Measurements from ENCODE around the gene HRAS. TPM values are rescaled to one million over a fixed set of nuclear protein-coding genes. Genes with fewer than 3 reads are reported as not detected.
"Not testable (repeated sequence)": the region's sequence is repeated elsewhere in the genome, so short reads cannot be mapped to it uniquely, and the experiment has no call there.

The HRAS gene
- total RNA-seq, 4 donors from 2014 or later = 17.1 to 50.0 (median 37.6) TPM

- DNase-seq = no peak
- TF ChIP-seq POLR2A (IDR thresholded peaks at IDR 0.05) (no peak), CTCF (IDR thresholded peaks at IDR 0.05 in 4 of 5, conservative IDR thresholded peaks at IDR 0.05 in 1 of 5) (no peak)
- in situ Hi-C loops (cut with MboI; ENCODE audit: low sequenced_read_pairs in 4 of 4) = no loop called here
These were observed 14.8 kb downstream of the HRAS start for GRCh38 chr11:520428-521176.

GRCh38 chr11:518463-519202 is 16.7 kb downstream of the HRAS start:
- peak; percentile 91 to 98 for DNase-seq
- H3K36me3 ChIP-seq = no peaks in the 10 kb centered on the region
- ATAC-seq = peak; percentile 96 to 97
- H3K27ac ChIP-seq = peak overlapping the region; percentile 90 to 97 (median 94)
- in situ Hi-C loops (cut with MboI; ENCODE audit: low sequenced_read_pairs in 4 of 4) = loop anchor here in 2 of 4 donors (10.0 kb wide), 1 partner anchor 64 kb away; the partner anchor contains the start of gene PTDSS2 (in 2 of the 2)
- H3K9me3 ChIP-seq = no peaks in the 10 kb centered on the region
- peak overlapping the region; percentile 37 to 51 (median 44) for H3K4me3 ChIP-seq
- H3K27me3 ChIP-seq = no peaks in the 10 kb centered on the region
- intact Hi-C loops (cut with DNase I; ENCODE audit: low total_unique reads) = loop anchor here (1.0 to 2.0 kb wide), 7 partner anchors 12 to 282 kb away; partner anchors contain the start of genes HRAS, LMNTD2, PSMD13 and PTDSS2
- peaks cover 0 to 4% of the 10 kb centered on the region in 2 donors for H3K4me1 ChIP-seq
- TF ChIP-seq CTCF (IDR thresholded peaks at IDR 0.05 in 4 of 5, conservative IDR thresholded peaks at IDR 0.05 in 1 of 5) (peak; percentile 85 to 100 (median 100)), POLR2A (IDR thresholded peaks at IDR 0.05) (peak; percentile 30 to 60)

More at GRCh38 chr11:520428-521176, 14.8 kb downstream of the HRAS start:
- Histone ChIP-seq H3K9me3 (no peaks in the 10 kb centered on the region), H3K27me3 (no peaks in the 10 kb centered on the region), H3K4me1 (peaks cover 0 to 4% of the 10 kb centered on the region in 2 donors), H3K4me3 (no peak overlapping the region), H3K36me3 (no peaks in the 10 kb centered on the region), H3K27ac (no peak overlapping the region)
- ATAC-seq = no peak
- intact Hi-C loops (cut with DNase I; ENCODE audit: low total_unique reads) = no loop called here

- in situ Hi-C loops (cut with MboI; ENCODE audit: low sequenced_read_pairs in 4 of 4) = loop anchor here in 2 of 4 donors (10.0 kb wide), 1 partner anchor 62 kb away; the partner anchor contains the start of gene PTDSS2 (in 2 of the 2)
- H3K4me1 ChIP-seq; intact Hi-C loops (cut with DNase I; ENCODE audit: low total_unique reads); H3K4me3 ChIP-seq; H3K9me3 ChIP-seq; H3K27me3 ChIP-seq; H3K36me3 ChIP-seq; ATAC-seq: not testable (repeated sequence)
- DNase-seq = peak in 1 of 2 donors; percentile 17
- H3K27ac ChIP-seq = peak overlapping the region; percentile 90 to 97 (median 94)
These were observed 18.3 kb downstream of the HRAS start for GRCh38 chr11:516918-517685.

- no peak for DNase-seq
- intact Hi-C loops (cut with DNase I; ENCODE audit: low total_unique reads) (no loop called here), in situ Hi-C loops (cut with MboI; ENCODE audit: low sequenced_read_pairs in 4 of 4) (loop anchor here in 2 of 4 donors (10.0 kb wide), 1 partner anchor 62 kb away; the partner anchor contains the start of gene PTDSS2 (in 2 of the 2))
- Histone ChIP-seq H3K27me3 (no peaks in the 10 kb centered on the region), H3K36me3 (no peaks in the 10 kb centered on the region), H3K4me3 (no peak overlapping the region), H3K27ac (peak overlapping the region in 1 of 4 donors; percentile 31), H3K4me1 (peaks cover 0 to 4% of the 10 kb centered on the region in 2 donors), H3K9me3 (no peaks in the 10 kb centered on the region)
- TF ChIP-seq POLR2A (IDR thresholded peaks at IDR 0.05) (no peak), CTCF (IDR thresholded peaks at IDR 0.05 in 4 of 5, conservative IDR thresholded peaks at IDR 0.05 in 1 of 5) (no peak)
- no peak for ATAC-seq
These were observed 19.0 kb downstream of the HRAS start for GRCh38 chr11:516400-516799.
